Daoy (cell line): ENCODE data around the gene HEATR9. TPM values are rescaled to one million over a fixed set of nuclear protein-coding genes. Genes with fewer than 3 reads are reported as not detected.

Experiments
- DNase-seq: peaks from one replicate; pipeline ENCODE4 v3.0.0-alpha.2; 2015; ENCODE audit warnings: low read depth
- total RNA-seq: library from RNA; depleted of rRNA; stranded (reverse); fragments of >200 nt; shearing (Covaris generic); gene quantifications from 2 replicates; pipeline ENCODE4 v1.2.3, GENCODE V29; 2014

Gene HEATR9
- total RNA-seq, 1 experiment from 2014 or later: not detected

- no peak for DNase-seq
These were observed 25.5 kb upstream of the HEATR9 start for GRCh38 chr17:35894206-35894605.

DNA sequence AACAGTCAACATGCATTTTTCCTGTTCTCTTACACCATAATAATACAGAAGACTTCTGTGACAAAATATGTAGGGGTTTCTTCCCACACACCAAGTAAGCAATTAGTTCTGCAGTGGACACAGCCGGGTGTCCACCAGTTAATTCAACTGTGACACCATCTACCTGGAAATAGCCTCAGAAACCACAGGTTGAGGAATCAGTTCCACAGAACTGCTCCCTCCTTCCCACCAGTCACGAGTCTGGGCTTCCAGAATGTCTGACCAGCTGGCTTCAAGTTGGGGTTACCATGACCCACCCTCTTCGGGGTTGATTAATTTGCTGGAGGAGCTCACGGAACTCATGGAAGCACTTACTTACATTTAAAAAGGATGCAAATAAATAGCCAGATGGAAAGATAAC, 25.1 kb upstream of the HEATR9 start:
- DNase-seq: no peak

GRCh38 chr17:35892091-35893035, 23.7 kb upstream of the HEATR9 start:
- peak; percentile 30 for DNase-seq

DNA sequence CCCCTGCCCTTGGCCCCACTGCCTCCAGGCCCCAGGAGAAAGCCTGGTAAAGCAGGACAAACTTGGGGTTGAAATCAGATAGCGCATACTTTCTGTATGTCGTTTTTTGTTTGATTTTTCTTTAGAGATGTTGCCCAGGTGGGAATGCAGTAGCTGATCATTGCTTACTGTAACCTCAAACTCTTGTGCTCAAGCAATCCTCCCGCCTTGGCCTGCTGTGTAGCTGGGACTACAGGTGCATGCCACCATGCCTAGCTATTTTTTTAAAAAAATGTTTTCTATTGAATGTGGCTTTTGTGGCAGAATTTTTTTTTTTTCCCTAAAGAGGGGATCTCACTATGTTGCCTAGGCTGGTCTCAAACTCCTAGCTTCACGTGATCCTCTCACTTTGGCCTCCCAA, 22.6 kb upstream of the HEATR9 start:
- DNase-seq: no peak

GRCh38 chr17:35890774-35891155, 22.1 kb upstream of the HEATR9 start:
- DNase-seq: no peak

DNA sequence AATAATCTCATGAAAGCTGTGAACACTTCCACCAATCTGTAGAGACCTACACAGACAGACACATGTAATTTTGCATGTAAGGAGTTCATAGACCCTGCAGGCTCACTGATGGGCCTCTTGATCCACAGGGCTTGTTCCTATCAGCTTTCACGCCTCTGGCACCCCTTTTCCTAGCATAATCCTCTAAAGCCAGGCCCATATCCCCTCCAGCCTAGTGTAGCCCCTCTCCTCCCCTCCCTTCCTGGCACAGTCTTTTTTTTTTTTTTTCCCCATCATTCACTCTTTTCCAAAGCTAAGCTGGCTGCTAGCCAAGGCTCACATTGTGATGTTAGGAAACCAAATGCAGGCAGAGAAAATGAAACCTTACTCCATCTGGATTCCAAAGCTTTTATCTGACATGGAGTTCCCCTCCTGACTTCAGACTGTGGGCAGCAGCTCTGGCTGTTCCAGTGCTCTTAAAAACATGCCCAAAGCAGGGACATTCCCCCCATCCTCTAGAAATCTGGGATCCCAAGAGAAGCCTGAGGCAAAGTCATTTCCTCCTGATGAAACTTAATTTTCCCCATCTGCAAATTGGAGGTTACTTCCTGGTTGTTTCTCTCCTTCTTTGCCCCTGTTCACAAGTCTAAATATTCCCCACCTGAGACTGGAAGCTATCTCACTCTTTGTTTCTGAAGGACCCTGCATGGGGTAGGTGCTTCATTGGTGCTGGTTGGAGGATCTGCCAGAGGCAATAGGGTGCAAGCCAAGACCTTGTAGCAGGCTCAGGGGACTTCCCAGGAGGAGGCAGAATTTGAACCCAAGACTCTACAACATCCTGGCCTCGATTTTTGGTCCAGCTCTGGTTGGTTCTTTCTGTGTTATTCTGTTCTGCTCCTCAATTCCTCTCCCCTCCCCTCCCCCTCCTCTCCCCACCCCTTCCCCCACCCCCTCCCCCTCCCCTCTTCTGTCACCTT, 21.4 kb upstream of the HEATR9 start:
- peak; percentile 68 for DNase-seq

- no peak for DNase-seq
These were observed 20.6 kb upstream of the HEATR9 start for GRCh38 chr17:35889241-35889640.

DNA sequence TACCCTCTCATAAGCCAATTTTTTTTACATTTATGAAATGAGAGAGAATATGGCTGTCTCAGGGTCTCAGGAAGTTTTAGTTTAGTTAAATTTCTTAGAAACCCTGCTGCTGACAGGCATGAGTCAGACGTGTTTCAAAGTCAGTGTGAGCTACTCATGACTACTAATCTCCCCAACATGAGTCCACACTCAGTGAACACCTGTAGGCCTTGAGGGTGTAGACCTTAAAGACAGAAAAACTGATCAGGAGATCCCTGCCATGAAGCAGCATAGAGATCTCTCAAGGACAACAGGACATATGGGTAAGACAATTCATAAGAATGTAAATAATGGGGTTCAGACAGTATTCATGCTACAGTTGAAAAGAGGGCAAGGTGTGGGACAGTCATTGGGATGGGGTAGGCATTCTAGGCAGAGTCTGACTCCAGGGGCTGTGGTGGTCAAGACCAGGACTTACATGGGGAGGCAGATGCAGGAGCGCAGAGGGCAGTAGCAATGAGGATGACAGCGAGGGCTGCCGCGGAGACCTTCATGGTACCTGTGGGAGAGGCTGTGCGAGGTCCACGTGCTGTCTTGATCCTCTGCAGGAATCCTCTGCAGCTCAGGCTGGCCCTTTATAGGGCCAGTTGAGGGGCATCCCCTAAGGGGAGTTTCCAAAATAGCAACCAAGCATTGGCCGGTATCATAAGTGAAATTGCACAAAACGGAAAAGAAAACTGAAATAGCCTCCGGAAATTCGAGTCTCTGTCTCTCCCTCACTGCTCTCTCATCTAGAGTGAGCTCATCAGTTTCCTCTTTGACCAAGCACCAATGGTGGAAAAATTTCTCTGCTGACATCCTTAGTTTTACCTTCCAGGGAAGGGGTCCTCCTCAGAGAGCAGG, 11.3 kb upstream of the HEATR9 start, which contains the start of gene CCL5:
CCL5 (minus strand) TSS at position 588 of the 882 bp plus-strand sequence.
- peak; percentile 25 for DNase-seq

- no peak for DNase-seq
These were observed 9.7 kb upstream of the HEATR9 start for GRCh38 chr17:35878361-35878760.

GRCh38 chr17:35877345-35878029, 8.8 kb upstream of the HEATR9 start:
- DNase-seq: no peak

DNA sequence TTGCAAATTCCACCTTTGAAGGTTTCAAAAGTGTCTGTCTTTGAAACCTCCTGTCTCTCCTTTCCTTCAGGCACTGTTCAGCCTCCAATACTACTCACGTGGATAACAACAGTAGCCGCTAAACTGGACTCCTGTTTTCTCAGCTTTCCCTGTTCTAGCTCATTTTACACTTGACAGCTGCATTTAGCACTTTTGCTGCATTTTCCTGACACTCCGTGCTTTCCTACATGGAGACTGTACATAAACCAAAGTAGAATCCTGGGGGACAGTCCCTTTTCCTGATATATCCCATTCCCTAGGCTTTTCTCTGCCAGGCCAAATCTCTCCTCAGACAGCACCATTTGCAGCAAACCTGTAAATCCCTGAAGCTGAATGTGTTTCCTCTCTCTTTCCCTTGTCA, 7.8 kb upstream of the HEATR9 start:
- no peak for DNase-seq

DNA sequence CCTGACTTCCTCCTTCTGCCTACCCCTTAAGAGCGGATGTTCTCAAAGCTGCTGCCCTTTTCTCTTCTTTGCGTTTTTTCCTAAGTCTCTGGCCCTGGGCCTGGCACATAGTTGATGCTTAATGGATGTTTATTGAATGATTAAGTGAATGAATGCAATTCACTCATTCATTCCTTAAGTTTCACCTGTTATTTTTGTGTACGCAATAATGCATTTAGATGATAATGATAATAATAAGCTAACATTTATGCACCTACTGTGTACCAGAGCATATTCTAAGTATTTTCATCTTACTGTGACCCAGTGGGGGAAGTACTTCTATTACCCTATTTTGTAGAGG, 7.1 kb upstream of the HEATR9 start:
- no peak for DNase-seq

DNA sequence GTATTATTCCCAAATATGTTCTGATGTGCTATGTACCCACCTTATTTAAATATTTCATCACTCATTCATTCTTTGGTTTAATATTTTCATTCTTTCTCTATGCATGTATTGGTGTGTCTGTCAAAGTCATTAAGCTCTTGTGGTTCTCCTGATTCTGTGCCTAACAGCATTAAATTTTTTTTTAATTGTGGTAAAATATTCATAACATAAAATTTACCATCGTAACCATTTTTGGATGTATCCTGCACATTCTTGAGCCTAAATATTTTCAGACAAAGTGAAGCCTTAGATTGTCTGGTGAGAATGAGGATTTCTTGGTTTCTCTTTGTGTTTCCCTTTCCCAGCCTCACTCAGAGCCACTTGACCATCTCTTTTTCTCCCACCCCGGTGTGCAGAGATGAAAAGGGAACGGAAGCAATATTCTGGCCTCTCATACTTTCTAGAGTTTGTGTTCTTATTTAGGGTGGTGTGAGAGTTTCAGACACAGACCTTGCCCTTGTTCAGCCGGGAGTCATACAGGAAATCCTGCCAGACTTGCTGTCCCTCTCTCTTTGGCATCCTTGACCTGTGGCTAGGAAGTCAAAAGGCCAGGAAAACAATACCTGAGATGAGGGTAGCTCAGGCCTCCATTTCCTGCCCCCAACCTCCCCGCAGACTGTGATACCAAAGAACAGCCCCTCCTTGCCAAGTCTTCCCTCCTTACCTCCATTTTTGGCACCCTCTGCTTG, 6.5 kb upstream of the HEATR9 start:
- no peak for DNase-seq

GRCh38 chr17:35872196-35872980, 3.7 kb upstream of the HEATR9 start:
- no peak for DNase-seq

DNA sequence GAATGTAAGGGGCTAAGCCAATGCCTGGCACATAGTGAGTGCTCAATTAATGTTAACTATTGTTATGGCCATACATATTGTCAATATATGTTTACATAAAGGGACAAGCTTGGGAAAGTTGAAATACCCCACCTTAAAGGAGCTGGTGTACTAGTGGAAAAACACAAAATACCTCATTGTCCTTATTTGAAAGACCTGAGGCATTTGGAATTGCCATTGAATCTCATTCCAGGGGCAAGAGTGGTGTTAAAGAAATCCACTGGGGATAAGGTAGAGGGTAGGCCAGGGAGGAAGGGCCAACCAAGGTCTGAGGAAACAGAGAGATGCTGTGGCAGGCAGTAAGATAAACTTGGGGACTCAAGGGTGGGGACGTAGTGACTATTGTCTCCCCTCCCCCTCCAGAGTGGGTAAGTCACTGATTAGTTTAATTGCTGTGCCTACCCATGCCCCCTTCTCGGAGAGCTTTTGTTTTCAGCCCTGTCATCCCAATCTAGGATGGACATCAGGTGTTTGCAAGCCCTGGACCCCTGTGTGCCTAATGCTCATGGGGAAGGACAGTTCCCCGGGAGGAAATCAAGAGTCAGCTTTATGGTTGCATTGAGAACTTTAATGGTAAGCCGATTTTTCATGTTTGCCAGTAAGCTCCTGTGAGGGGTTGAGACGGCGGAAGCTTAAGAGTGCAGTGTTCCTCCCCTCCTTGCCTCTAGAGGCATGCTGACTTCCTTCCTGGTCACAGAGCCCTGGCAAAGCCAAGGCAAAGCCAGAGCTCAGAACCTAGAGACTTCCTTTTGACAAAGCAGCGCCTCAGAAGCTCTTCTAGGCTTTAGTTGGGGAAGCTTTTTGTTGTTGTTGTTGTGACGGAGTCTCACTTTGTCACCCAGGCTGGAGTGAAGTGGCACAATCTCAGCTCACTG, 2.5 kb upstream of the HEATR9 start:
- DNase-seq: no peak

DNA sequence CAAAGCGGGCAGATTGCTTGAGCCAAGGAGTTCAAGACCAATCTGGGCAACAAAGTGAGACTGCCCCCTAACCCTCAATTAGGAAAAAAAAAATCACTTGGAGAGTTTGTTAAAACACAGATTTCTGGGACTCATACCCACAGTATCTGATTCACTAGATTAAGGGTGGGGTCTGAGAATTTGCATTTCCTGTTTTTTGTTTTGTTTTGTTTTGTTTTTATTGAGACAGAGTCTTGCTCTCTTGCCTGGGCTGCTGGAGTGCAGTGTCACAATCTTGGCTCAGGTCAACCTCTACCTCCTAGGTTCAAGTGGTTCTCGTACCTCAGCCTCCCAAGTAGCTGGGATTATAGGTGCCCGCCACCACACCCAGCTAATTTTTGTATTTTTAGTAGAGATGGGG, 1.1 kb downstream of the HEATR9 start:
- DNase-seq: no peak

- DNase-seq: no peak
These were observed 2.2 kb downstream of the HEATR9 start for GRCh38 chr17:35866341-35866950.
